NOMO-1 treated with dmso at 0.1 percent for 144 hours (cell line): Measurements from ENCODE around the gene ARF1.

ENCODE experiments used
- DNase-seq: peaks from one replicate; lab custom pipeline; 2025; ENCODE audit not compliant: unreplicated experiment; lab: John Stamatoyannopoulos, UW

The ARF1 gene

DNA sequence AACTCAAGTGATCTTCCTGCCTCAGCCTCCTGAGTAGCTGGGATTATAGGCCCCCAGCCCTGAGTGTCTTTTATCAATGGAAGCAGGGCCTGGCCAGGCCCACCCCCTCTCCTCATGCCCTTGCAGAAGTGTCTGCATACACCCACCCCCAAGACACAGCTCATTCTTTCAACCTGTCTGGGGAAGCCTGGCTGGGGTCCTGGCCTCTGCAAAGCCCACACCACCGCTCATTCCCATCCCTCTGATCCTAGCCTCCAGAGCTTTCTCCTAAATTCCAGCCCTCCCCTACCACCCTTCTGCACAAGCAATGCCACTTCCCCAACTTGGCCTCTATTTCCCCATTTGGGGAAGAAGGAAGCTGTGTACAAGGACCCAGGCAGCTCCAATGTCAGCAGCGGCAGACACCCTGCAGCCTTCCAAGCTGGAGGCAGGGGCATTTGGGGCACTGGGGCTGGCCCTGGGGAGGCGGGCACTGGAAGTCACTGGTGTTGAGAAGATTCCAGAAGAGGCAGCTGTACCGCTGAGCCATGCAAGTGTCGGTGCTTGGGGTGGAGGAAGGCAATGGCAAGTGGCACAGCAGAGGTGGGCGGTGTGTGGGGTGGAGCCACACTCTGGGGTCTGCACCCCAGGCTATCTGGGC lies 33.7 kb upstream of the ARF1 start:
- no peak for DNase-seq

DNA sequence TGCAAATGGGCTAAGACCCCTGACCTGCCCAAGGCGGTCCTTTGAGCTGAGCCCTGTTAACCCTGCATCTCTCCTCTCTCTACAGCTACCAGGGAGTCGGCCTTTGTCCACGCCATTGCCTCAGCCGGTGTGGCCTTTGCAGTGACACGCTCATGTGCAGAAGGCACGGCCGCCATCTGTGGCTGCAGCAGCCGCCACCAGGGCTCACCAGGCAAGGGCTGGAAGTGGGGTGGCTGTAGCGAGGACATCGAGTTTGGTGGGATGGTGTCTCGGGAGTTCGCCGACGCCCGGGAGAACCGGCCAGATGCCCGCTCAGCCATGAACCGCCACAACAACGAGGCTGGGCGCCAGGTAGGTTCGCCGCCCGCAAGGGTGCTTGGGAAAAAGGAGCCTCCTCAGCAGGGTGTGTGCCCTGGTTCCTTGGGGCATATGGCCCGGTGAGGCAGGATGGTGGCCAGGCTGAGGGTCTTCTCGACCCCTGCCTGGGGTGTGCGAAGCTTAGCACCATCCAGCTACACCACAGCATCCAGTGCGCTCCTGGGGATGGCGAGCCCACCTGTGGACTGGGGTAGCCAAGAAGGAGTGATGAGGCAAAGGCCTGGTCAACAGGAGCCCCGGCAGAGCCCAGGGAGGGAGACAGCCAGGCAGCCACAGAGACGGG lies 31.8 kb upstream of the ARF1 start:
- no peak for DNase-seq

- no peak for DNase-seq
These were observed 24.1 kb upstream of the ARF1 start for GRCh38 chr1:228058172-228058948.

DNA sequence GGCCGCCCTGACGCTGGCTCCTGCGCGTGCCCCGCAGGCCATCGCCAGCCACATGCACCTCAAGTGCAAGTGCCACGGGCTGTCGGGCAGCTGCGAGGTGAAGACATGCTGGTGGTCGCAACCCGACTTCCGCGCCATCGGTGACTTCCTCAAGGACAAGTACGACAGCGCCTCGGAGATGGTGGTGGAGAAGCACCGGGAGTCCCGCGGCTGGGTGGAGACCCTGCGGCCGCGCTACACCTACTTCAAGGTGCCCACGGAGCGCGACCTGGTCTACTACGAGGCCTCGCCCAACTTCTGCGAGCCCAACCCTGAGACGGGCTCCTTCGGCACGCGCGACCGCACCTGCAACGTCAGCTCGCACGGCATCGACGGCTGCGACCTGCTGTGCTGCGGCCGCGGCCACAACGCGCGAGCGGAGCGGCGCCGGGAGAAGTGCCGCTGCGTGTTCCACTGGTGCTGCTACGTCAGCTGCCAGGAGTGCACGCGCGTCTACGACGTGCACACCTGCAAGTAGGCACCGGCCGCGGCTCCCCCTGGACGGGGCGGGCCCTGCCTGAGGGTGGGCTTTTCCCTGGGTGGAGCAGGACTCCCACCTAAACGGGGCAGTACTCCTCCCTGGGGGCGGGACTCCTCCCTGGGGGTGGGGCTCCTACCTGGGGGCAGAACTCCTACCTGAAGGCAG lies 23.4 kb upstream of the ARF1 start:
- no peak for DNase-seq

DNA sequence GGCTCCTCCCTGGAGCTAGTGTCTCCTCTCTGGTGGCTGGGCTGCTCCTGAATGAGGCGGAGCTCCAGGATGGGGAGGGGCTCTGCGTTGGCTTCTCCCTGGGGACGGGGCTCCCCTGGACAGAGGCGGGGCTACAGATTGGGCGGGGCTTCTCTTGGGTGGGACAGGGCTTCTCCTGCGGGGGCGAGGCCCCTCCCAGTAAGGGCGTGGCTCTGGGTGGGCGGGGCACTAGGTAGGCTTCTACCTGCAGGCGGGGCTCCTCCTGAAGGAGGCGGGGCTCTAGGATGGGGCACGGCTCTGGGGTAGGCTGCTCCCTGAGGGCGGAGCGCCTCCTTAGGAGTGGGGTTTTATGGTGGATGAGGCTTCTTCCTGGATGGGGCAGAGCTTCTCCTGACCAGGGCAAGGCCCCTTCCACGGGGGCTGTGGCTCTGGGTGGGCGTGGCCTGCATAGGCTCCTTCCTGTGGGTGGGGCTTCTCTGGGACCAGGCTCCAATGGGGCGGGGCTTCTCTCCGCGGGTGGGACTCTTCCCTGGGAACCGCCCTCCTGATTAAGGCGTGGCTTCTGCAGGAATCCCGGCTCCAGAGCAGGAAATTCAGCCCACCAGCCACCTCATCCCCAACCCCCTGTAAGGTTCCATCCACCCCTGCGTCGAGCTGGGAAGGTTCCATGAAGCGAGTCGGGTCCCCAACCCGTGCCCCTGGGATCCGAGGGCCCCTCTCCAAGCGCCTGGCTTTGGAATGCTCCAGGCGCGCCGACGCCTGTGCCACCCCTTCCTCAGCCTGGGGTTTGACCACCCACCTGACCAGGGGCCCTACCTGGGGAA lies 22.7 kb upstream of the ARF1 start:
- DNase-seq = no peak

DNA sequence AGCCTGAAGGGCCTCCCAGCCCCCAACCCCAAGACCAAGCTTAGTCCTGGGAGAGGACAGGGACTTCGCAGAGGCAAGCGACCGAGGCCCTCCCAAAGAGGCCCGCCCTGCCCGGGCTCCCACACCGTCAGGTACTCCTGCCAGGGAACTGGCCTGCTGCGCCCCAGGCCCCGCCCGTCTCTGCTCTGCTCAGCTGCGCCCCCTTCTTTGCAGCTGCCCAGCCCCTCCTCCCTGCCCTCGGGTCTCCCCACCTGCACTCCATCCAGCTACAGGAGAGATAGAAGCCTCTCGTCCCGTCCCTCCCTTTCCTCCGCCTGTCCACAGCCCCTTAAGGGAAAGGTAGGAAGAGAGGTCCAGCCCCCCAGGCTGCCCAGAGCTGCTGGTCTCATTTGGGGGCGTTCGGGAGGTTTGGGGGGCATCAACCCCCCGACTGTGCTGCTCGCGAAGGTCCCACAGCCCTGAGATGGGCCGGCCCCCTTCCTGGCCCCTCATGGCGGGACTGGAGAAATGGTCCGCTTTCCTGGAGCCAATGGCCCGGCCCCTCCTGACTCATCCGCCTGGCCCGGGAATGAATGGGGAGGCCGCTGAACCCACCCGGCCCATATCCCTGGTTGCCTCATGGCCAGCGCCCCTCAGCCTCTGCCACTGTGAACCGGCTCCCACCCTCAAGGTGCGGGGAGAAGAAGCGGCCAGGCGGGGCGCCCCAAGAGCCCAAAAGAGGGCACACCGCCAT lies 21.9 kb upstream of the ARF1 start:
- no peak for DNase-seq

GRCh38 chr1:228061411-228062084 lies 21.0 kb upstream of the ARF1 start:
- no peak for DNase-seq

- DNase-seq = no peak
These were observed 20.3 kb upstream of the ARF1 start for GRCh38 chr1:228062085-228062791.

GRCh38 chr1:228062812-228063211 lies 19.7 kb upstream of the ARF1 start:
- DNase-seq = no peak

GRCh38 chr1:228063251-228064191 lies 19.0 kb upstream of the ARF1 start:
- DNase-seq = no peak

DNA sequence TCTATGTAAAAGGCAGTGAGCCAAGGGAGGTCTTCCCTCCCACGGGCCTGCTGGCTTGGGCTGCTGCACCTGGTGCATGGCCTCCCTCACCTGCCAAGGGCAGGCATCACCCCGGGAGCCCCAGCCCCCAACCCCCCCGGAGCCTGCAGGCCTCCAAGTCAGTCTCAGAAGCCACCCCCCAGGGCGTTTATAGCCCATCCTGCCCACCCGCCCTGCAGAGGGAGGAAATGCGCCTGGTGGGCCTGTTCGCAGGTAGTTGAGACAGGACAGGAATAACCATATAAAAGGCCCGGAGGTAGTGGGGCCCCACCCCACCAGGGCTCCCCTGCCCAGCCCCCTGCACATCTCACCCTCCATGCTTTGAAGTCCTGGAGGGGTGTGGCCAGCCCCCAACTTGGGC lies 18.2 kb upstream of the ARF1 start:
- DNase-seq = no peak

DNA sequence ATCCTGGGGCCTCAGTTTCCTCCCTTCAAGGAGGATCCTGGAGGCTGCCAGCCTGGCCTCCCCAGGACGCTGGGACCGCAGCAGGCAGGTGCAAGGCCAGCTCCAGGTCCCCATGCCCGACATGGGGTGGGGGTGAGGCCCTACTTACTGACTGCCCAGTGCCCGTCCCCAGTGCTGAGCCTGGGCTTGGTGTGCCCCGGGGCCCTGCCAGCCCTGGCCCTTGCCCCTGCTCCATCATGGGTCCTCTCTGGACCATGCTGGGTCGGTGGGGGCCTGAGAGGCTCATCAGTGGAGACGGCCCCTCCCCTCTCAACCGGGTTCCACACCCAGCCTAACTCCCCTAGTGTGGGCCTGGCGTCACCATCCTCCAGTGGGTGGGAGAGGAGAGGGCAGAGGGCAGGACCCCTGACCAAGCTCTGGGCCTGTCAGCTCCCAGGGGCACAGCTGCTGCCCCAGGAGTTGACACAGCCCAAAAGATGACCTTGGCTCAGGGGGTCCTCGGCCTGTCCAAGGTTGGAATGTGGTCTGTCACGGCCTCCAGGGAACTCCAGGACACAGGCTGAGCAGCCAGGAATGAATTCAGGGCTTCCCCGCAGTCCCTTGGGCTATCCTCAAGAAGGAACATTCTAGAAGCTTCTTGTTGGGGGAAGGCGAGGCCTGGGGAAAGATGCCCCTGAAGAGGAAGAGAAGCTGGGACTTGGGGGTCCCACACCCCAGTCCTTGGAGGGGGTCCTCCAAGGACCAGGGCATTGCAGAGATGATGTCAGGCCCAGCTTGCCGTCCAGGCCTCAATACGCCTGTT lies 17.6 kb upstream of the ARF1 start:
- DNase-seq = no peak

GRCh38 chr1:228065543-228066347 lies 16.8 kb upstream of the ARF1 start:
- no peak for DNase-seq

- DNase-seq = no peak
These were observed 16.1 kb upstream of the ARF1 start for GRCh38 chr1:228066416-228066815.

DNA sequence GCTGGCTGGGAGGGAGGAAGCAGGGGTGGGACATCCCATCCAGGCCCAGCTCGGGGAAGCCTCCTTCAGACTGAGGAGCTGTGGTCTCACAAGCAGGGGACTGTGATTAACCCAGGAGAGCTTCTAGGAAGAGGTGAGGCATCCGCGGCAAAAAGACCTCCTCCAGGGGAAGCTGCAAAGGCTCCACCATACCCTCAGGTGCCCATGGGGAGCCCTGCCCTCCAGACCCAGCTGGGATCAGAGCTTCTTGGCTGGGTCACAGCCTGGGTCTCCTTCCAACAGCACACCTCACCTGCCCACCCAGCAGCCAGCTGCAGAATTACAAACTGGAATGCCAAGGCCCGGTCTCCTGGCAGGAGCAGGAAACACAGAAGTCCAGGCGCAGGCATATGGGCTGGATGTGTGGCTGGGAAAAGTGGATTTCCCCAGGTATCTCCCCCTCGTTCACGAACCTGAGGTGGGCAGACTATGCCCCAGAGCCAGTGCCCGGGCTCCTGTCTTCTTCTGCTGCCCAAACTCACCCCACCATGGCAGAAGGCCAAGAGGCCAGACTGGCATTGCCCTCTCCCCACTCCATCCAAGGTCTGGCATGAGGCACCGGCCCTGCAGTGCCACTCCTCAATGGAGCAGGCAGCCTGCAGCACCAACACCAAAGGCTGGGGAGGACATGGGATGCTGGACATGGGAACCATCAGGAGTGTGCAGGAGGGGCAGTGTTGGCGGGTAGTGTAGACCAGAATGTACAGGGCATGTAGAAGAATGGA lies 15.4 kb upstream of the ARF1 start:
- DNase-seq = no peak

DNA sequence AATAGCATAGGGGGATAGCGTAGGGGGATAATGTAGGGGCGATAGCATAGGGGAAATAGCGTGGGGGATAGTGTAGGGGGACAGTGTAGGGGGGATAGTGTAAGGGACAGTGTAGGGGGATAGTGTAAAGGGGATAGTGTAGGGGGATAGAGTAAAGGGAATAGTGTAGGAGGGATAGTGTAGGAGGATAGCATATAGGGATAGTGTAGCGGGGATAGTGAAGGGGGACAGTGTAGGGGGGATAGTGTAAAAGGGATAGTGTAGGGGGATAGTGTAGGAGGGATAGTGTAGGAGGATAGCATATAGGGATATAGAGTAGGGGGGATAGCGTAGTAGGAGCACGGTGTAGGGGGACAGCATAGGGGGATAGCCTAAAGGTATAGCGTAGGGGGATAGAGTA lies 14.1 kb upstream of the ARF1 start:
- DNase-seq = no peak
